ENCODE results near the gene PPP3CA.

GRCh38 chr4:101067383-101067782 is 279.9 kb downstream of the PPP3CA start:
- TF ChIP-seq POLR2AphosphoS5 (IDR thresholded peaks at IDR 0.05; ENCODE audit: low read depth, low read length), result no peak
- TF ChIP-seq CTCF (IDR thresholded peaks at IDR 0.05), result no peak
